Measurements from ENCODE around the gene HPS3. TPM values are rescaled to one million over a fixed set of nuclear protein-coding genes. Genes with fewer than 3 reads are reported as not detected.
"Not testable (repeated sequence)": the region's sequence is repeated elsewhere in the genome, so short reads cannot be mapped to it uniquely, and the experiment has no call there.

Gene HPS3
- 38.8 and 39.3 TPM in 2 replicates for total RNA-seq (2014; rRNA removed; shearing (Covaris generic))

- DNase-seq (ENCODE audit: low spot score) = peak; percentile 86
These were observed at the start of gene HPS3 for GRCh38 chr3:149129326-149130205. Gene HPS3 (plus strand): TSS chr3:149129638. CDS start chr3:149129724, 86 bp downstream.

GRCh38 chr3:149080011-149080698, 49.3 kb upstream of the HPS3 start:
- no peak for DNase-seq (ENCODE audit: low spot score)

GRCh38 chr3:149080699-149081091, 48.7 kb upstream of the HPS3 start:
- no peak for DNase-seq (ENCODE audit: low spot score)

GRCh38 chr3:149081772-149082171, 47.7 kb upstream of the HPS3 start:
- no peak for DNase-seq (ENCODE audit: low spot score)

- no peak for DNase-seq (ENCODE audit: low spot score)
These were observed 43.6 kb upstream of the HPS3 start for GRCh38 chr3:149085828-149086231.

- peak; percentile 98 for DNase-seq (ENCODE audit: low spot score)
These were observed 43.0 kb upstream of the HPS3 start, which contains the start of gene HLTF for GRCh38 chr3:149086232-149086988. Gene HLTF (minus strand): TSS chr3:149086533. CDS start chr3:149086336, 197 bp downstream.

GRCh38 chr3:149087208-149087607, 42.2 kb upstream of the HPS3 start:
- no peak for DNase-seq (ENCODE audit: low spot score)

- DNase-seq (ENCODE audit: low spot score) = no peak
These were observed 40.0 kb upstream of the HPS3 start for GRCh38 chr3:149089395-149089794.

- DNase-seq (ENCODE audit: low spot score) = no peak
These were observed 39.0 kb upstream of the HPS3 start for GRCh38 chr3:149090461-149090860.

GRCh38 chr3:149090907-149091306, 38.5 kb upstream of the HPS3 start:
- DNase-seq (ENCODE audit: low spot score) = no peak

- DNase-seq (ENCODE audit: low spot score) = no peak
These were observed 37.5 kb upstream of the HPS3 start for GRCh38 chr3:149091983-149092382.

GRCh38 chr3:149095487-149095886, 34.0 kb upstream of the HPS3 start:
- no peak for DNase-seq (ENCODE audit: low spot score)

GRCh38 chr3:149097987-149098386, 31.5 kb upstream of the HPS3 start:
- DNase-seq (ENCODE audit: low spot score) = not testable (repeated sequence)

- no peak for DNase-seq (ENCODE audit: low spot score)
These were observed 28.3 kb upstream of the HPS3 start for GRCh38 chr3:149101154-149101553.

GRCh38 chr3:149101641-149102040, 27.8 kb upstream of the HPS3 start:
- DNase-seq (ENCODE audit: low spot score) = no peak

- no peak for DNase-seq (ENCODE audit: low spot score)
These were observed 25.0 kb upstream of the HPS3 start for GRCh38 chr3:149104484-149104883.

- DNase-seq (ENCODE audit: low spot score) = no peak
These were observed 15.0 kb upstream of the HPS3 start for GRCh38 chr3:149114458-149114857.

- no peak for DNase-seq (ENCODE audit: low spot score)
These were observed 14.3 kb upstream of the HPS3 start for GRCh38 chr3:149115114-149115513.

- DNase-seq (ENCODE audit: low spot score) = no peak
These were observed 10.7 kb upstream of the HPS3 start for GRCh38 chr3:149118724-149119123.

GRCh38 chr3:149119466-149119865, 10.0 kb upstream of the HPS3 start:
- no peak for DNase-seq (ENCODE audit: low spot score)

- peak; percentile 71 for DNase-seq (ENCODE audit: low spot score)
These were observed 9.1 kb upstream of the HPS3 start for GRCh38 chr3:149120051-149120972.

Data from H4 (cell line).